Activated CD4-positive, alpha-beta T cell treated with anti-CD3 and anti-CD28 coated beads for 24 hours (primary cell): ENCODE data around the gene TMED7.
"Not testable (repeated sequence)": the region's sequence is repeated elsewhere in the genome, so short reads cannot be mapped to it uniquely, and the experiment has no call there.

Experiments used
- DNase-seq, 2 donors: peaks; one replicate each; pipeline ENCODE4 v3.0.0-alpha.2; 2020; ENCODE audit warnings: low read depth in 2 of 2

TMED7 gene

GRCh38 chr5:115625579-115626444 is at the start of gene TMED7:
Gene TMED7 (minus strand): TSS chr5:115626036. CDS start chr5:115625792, 244 bp downstream.
- DNase-seq = peak; percentile 100

GRCh38 chr5:115674782-115675181 is 48.9 kb upstream of the TMED7 start:
- DNase-seq = not testable (repeated sequence)

- DNase-seq = no peak
These were observed 47.8 kb upstream of the TMED7 start for GRCh38 chr5:115673596-115673995.

GRCh38 chr5:115671939-115672338 is 46.1 kb upstream of the TMED7 start:
- DNase-seq = no peak

DNA sequence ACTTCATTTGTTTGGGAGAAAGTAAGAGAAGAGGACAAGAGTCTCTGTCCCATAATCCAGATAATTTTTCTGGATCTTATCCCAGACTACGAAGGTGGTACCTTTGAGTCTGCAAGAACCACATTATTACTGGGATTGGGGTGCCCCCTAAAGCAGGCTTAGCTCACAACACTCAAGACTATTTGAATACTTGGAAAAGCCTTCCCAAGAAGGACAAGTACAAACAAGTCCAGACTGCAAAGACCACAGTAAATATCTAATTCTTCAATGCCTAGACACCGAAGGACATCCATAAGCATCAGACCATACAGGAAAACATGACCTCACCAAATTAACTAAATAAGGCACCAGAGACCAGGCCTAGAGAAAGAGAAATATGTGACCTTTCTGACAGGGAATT is 40.2 kb upstream of the TMED7 start:
- DNase-seq = no peak

- no peak for DNase-seq
These were observed 35.7 kb upstream of the TMED7 start for GRCh38 chr5:115661563-115661962.

DNA sequence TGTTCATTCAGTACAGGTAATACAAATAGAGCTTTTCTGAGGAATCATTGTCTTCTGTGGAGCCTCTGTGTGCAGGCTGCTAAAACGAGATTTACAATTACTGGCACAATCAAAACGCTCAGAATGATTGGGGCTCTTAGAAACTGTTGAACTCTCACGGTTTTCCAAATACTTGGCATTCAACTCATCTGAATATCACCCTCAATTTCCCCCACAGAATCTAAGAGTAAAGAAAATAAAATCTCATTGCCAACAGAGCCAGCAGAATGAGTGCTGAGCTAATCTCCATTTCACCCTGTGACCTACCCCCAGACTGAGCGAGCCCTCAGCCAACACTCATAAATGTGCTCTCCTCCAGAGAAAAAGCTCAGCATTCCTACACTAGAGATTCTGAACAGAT is 35.3 kb upstream of the TMED7 start:
- DNase-seq = no peak

DNA sequence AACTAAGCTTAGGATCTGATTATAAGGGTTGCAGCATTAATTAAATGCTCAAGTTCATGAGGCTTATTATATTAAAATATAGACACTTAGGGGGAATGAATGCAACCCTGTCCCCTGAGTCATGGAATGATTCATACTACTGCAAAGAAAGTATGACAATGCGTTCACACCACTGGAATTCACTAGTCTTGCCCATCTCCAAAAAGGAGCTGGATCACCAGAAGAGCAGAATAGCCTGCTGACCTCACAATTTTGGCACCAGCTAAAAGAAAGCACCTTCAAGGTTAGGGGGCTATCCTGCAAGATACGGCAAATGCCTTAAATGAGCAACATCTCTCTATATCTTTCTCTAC is 32.0 kb upstream of the TMED7 start:
- DNase-seq = no peak

GRCh38 chr5:115657125-115657880 is 31.5 kb upstream of the TMED7 start:
- no peak for DNase-seq

DNA sequence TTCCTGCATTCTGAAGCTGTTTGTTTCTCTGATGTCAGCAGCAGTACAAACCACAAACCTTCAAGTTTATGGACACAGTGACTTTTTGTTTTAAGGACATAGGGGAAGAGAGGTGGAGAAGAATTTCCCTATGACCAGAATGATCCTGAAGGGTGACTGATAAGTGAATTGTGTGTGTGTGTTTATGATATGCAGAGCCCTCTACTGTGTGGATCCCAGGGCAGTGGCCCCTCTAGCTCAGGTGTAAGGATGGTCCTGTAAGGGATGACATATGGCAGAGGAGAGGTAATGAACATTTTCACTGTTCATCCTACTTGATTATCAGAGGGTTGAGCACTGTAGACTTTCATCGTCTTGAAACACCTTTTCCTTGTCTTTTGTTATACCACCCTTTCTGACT is 30.6 kb upstream of the TMED7 start:
- DNase-seq = no peak

GRCh38 chr5:115655994-115656393 is 30.2 kb upstream of the TMED7 start:
- no peak for DNase-seq

- DNase-seq = no peak
These were observed 23.7 kb upstream of the TMED7 start for GRCh38 chr5:115649541-115649940.

DNA sequence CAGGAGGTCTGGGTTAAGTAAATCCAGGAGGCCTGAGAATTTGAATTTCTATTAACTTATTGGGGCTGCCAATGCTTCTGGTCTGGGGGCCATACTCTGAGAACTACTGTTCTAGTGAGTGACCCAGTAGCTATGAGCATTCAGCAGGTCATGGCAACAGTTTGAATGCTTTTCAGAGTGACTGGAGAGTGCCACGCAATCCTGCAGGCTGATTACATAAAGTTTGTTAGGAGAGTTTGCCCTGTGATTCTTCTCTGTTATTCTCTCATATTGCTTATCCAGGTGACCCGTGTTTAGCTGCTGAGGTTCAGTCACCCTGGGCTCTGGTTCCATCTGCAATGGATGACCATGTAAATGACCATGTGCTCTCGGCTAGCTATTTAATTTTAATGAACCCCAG is 22.2 kb upstream of the TMED7 start:
- DNase-seq = no peak

DNA sequence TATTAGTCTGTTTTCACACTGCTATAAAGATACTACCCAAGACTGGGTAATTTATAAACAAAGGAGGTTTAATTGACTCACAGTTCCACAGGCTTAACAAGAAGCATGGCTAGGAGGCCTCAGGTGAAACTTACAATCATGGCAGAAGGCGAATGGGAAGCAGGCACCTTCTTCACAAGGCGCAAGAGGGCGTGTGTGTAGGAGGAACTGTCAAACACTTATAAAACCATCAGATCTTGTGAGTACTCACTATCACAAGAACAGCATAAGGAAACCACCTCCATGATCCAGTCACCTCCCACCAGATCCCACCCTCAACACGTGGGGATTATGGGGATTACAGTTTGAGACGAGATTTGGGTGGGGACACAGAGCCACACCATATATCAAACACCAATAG is 19.6 kb upstream of the TMED7 start:
- not testable (repeated sequence) for DNase-seq

GRCh38 chr5:115644046-115644445 is 18.2 kb upstream of the TMED7 start:
- DNase-seq = no peak

DNA sequence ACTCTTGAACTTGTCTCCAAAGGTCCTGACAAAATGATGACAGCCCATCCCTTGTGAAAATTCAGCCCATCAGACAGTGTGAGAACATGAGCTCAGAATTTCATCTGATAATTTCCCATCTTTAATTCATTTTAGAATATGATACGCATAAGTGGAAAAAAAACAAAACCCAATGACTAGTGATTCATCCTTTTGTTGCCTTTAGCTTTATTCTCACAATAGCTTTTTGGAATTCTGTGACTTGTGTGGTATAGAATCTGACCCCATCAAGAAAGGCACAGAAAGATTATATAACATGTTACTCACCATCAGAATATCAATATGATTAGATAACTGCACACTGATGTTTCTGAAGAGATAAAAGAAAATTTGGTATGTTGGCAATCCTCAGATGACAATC is 16.1 kb upstream of the TMED7 start:
- no peak for DNase-seq

- no peak for DNase-seq
These were observed 14.4 kb upstream of the TMED7 start for GRCh38 chr5:115640274-115640673.

DNA sequence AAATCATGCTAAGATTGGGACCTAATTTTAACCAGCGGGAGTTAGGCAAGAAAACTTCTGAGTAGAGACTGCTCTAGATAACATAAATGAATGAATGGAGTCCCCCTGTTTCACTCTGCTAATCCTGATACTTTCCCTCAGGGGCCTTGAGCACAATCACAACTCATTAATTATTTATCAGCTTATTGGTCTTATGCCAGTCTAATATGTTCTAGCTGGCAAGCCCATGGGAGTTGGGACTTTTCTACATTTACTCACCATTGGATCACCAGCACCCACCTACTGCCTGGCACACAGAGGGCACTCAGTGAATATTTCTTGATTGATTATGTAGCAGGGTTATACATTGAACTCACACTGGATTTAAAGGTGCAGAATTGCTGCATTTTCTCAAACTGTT is 13.5 kb upstream of the TMED7 start:
- DNase-seq = no peak

DNA sequence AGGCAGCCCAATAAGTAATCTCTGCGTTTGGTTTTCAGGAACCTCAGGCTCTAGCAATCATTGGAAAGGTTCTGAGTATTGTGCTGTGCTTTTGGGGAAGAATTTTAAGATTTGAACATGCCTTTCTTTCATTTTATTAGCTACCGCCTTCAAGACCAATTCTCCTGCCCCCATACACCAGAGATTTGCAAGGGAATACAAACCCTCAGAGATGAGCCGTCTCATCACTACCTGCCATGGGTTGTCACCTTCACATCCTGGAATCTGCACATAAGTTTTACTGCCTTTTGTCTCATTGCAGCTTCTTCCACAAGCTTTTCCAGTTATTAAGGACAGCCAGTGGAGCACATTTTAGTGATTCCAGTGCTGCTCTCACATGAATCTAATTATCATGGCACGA is 11.7 kb upstream of the TMED7 start:
- DNase-seq = no peak

- no peak for DNase-seq
These were observed 10.2 kb upstream of the TMED7 start for GRCh38 chr5:115636008-115636407.

GRCh38 chr5:115634343-115635132 is 8.7 kb upstream of the TMED7 start:
- DNase-seq = peak; percentile 78 to 81

- DNase-seq = no peak
These were observed 4.1 kb upstream of the TMED7 start for GRCh38 chr5:115629903-115630302.
